Measurements from ENCODE around the gene ATG4B.

DNA sequence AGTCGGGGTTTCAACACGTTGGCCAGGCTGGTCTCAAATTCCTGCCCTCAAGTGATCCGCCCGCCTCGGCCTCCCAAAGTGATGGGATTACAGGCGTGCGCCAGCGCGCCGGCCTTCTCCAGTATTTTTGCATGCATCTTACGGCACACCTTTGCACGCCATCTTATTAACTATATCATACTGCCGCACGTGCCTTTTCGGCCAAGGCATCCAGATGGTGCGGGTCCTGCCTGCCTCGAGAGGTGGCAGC lies 63.6 kb downstream of the ATG4B start:
- TF ChIP-seq, protein P1, sequence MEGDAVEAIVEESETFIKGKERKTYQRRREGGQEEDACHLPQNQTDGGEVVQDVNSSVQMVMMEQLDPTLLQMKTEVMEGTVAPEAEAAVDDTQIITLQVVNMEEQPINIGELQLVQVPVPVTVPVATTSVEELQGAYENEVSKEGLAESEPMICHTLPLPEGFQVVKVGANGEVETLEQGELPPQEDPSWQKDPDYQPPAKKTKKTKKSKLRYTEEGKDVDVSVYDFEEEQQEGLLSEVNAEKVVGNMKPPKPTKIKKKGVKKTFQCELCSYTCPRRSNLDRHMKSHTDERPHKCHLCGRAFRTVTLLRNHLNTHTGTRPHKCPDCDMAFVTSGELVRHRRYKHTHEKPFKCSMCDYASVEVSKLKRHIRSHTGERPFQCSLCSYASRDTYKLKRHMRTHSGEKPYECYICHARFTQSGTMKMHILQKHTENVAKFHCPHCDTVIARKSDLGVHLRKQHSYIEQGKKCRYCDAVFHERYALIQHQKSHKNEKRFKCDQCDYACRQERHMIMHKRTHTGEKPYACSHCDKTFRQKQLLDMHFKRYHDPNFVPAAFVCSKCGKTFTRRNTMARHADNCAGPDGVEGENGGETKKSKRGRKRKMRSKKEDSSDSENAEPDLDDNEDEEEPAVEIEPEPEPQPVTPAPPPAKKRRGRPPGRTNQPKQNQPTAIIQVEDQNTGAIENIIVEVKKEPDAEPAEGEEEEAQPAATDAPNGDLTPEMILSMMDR (conservative IDR thresholded peaks at IDR 0.05; ENCODE audit: low read depth, low read length): peak; percentile 46
- TF ChIP-seq MAFK (IDR thresholded peaks at IDR 0.05; ENCODE audit: low read depth, low read length) (no peak), POLR2A (IDR thresholded peaks at IDR 0.05; ENCODE audit: low read depth, low read length) (no peak), MXI1 (IDR thresholded peaks at IDR 0.05; ENCODE audit: borderline replicate concordance, low read depth, low read length) (no peak), SMC3 (IDR thresholded peaks at IDR 0.05; ENCODE audit: low read depth, low read length) (no peak), MAZ (IDR thresholded peaks at IDR 0.05; ENCODE audit: borderline replicate concordance, low read depth, low read length) (no peak), CHD1 (IDR thresholded peaks at IDR 0.05; ENCODE audit: low read depth, low read length) (no peak), BHLHE40 (IDR thresholded peaks at IDR 0.05; ENCODE audit: low read depth, low read length) (peak; percentile 95), RAD21 (IDR thresholded peaks at IDR 0.05; ENCODE audit: low read length) (no peak), RFX5 (IDR thresholded peaks at IDR 0.05; ENCODE audit: low read depth, low read length) (no peak), RCOR1 (IDR thresholded peaks at IDR 0.05; ENCODE audit: insufficient replicate concordance, low read length) (no peak), FOS (IDR thresholded peaks at IDR 0.05; ENCODE audit: low read depth, low read length) (no peak)
- TF ChIP-seq, protein P2, sequence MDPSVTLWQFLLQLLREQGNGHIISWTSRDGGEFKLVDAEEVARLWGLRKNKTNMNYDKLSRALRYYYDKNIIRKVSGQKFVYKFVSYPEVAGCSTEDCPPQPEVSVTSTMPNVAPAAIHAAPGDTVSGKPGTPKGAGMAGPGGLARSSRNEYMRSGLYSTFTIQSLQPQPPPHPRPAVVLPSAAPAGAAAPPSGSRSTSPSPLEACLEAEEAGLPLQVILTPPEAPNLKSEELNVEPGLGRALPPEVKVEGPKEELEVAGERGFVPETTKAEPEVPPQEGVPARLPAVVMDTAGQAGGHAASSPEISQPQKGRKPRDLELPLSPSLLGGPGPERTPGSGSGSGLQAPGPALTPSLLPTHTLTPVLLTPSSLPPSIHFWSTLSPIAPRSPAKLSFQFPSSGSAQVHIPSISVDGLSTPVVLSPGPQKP (IDR thresholded peaks at IDR 0.05; ENCODE audit: borderline replicate concordance, low read depth, low read length): no peak
- TF ChIP-seq, protein P3, sequence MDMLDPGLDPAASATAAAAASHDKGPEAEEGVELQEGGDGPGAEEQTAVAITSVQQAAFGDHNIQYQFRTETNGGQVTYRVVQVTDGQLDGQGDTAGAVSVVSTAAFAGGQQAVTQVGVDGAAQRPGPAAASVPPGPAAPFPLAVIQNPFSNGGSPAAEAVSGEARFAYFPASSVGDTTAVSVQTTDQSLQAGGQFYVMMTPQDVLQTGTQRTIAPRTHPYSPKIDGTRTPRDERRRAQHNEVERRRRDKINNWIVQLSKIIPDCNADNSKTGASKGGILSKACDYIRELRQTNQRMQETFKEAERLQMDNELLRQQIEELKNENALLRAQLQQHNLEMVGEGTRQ (IDR thresholded peaks at IDR 0.05; ENCODE audit: low read depth, low read length): peak; percentile 69
